OCI-LY1 (cell line): Measurements from ENCODE around the gene GPRC5C.
"Not testable (repeated sequence)": the region's sequence is repeated elsewhere in the genome, so short reads cannot be mapped to it uniquely, and the experiment has no call there.

Experiments used
- CTCF ChIP-seq: fragments of 200-600 bp; sonication (generic), shearing (Covaris generic); IDR thresholded peaks from 2 replicates; pipeline ENCODE4 v1.5.1; 2017; ENCODE audit warnings: mild to moderate bottlenecking, antibody characterized with exemption, low read length, moderate library complexity, mixed read lengths
- EZH2 ChIP-seq: fragments of 200-600 bp; sonication (generic), shearing (Covaris generic); IDR thresholded peaks from 2 replicates; pipeline ENCODE4 v1.8.0; 2017; ENCODE audit warnings: borderline replicate concordance, mixed run types, mild to moderate bottlenecking, antibody characterized with exemption, low read length, moderate library complexity, mixed read lengths

GRCh38 chr17:74405311-74405710 lies 26.6 kb upstream of the GPRC5C start:
- TF ChIP-seq CTCF, EZH2: not testable (repeated sequence)
